HCT116 (cell line): Measurements from ENCODE around the gene HHAT. TPM values are rescaled to one million over a fixed set of nuclear protein-coding genes. Genes with fewer than 3 reads are reported as not detected.

Source experiments
- ATAC-seq: fragments of 200-7000 bp; cut with Tn5 transposase; 2 replicates; pipeline ENCODE4 v1.9.1; 2020; ENCODE audit warnings: mild to moderate bottlenecking, moderate library complexity
- BruUV-seq: library from RNA; stranded (reverse); fragments of 400-500 nt; replicated peaks from 2 replicates; lab custom pipeline; 2021; lab: Mats Ljungman, UMichigan
- CTCF ChIA-PET: fragments of 300-600 bp; sonication (Branson Sonifier 250); formaldehyde crosslinking; loops from one replicate; lab custom pipeline; 2021; ENCODE audit warnings: antibody characterized with exemption; lab: Charles Lee
- POLR2A ChIA-PET: fragments of 300-600, 350-600 bp; sonication (Branson Sonifier 250); formaldehyde crosslinking; loops from one replicate; lab custom pipeline; 2021; ENCODE audit warnings: antibody characterized with exemption; lab: Charles Lee
- RAD21 ChIA-PET, 2 experiments: fragments of 300-600 bp; sonication (Branson Sonifier 250); formaldehyde crosslinking; loops; one replicate each; lab custom pipeline; 2023; ENCODE audit warnings: low total read pairs in 2 of 2; ENCODE audit not compliant: uncharacterized antibody in 2 of 2, unreplicated experiment in 2 of 2, low non-redundant PET in 1 of 2; lab: Charles Lee
- DNase-seq: peaks from one replicate; pipeline ENCODE4 v3.0.0-alpha.2; 2010; ENCODE audit warnings: low read depth, low spot score
- H2AFZ ChIP-seq: fragments of 200-600 bp; shearing (Covaris generic), sonication (generic); 2 replicates; pipeline ENCODE4 v1.6.1; 2017; ENCODE audit warnings: low read depth, mixed run types, mixed read lengths, antibody characterized with exemption, low read length; ENCODE audit not compliant: poor library complexity, severe bottlenecking
- H3K27ac ChIP-seq: 2 replicates; pipeline ENCODE4 v1.5.1; 2012; ENCODE audit warnings: low read depth, low read length
- H3K27me3 ChIP-seq: fragments of 200-600 bp; sonication (generic); 2 replicates; pipeline ENCODE4 v1.6.1; 2016; ENCODE audit warnings: mixed run types, low read length, mixed read lengths; ENCODE audit not compliant: insufficient read depth
- H3K36me3 ChIP-seq, 2 experiments: fragments of 200-500 bp in 1 of 2; fragments of 200-600 bp in 1 of 2; sonication (Bioruptor generic) in 1 of 2; sonication (generic) in 1 of 2; 2 replicates each; pipeline versions ENCODE4 v1.5.1 to v1.6.1; 2014 to 2016; ENCODE audit warnings: low read length in 2 of 2, inconsistent platforms in 1 of 2, mixed read lengths in 1 of 2, mixed run types in 1 of 2; ENCODE audit not compliant: insufficient read depth in 2 of 2, control insufficient read depth in 1 of 2
- H3K4me1 ChIP-seq, 2 experiments: fragments of 200-600 bp in 1 of 2; sonication (generic) in 1 of 2; 2 replicates each; pipeline versions ENCODE4 v1.5.1 to v1.6.1; 2012 to 2017; ENCODE audit warnings: low read length in 2 of 2, inconsistent platforms in 1 of 2, mild to moderate bottlenecking in 1 of 2, mixed read lengths in 1 of 2, mixed run types in 1 of 2, moderate library complexity in 1 of 2; ENCODE audit not compliant: insufficient read depth in 2 of 2, control insufficient read depth in 1 of 2
- H3K4me2 ChIP-seq: fragments of 200-600 bp; sonication (generic); 2 replicates; pipeline ENCODE4 v1.6.1; 2017; ENCODE audit warnings: mixed run types, low read length, mixed read lengths
- H3K4me3 ChIP-seq, 2 experiments: fragments of 200-600 bp in 1 of 2; sonication (generic) in 1 of 2; replicated peaks in 1 of 2; 2 replicates each; pipeline ENCODE4 v1.5.1; 2011 to 2016; ENCODE audit warnings: low read length in 2 of 2, control low read depth in 1 of 2, low read depth in 1 of 2, mild to moderate bottlenecking in 1 of 2, mixed read lengths in 1 of 2, mixed run types in 1 of 2
- H3K79me2 ChIP-seq: fragments of 200-600 bp; sonication (generic); 2 replicates; pipeline ENCODE4 v1.6.1; 2017; ENCODE audit warnings: mild to moderate bottlenecking, mixed run types, low read length, moderate library complexity, mixed read lengths; ENCODE audit not compliant: insufficient read depth
- H3K9ac ChIP-seq: fragments of 200-600 bp; sonication (generic); 2 replicates; pipeline ENCODE4 v1.6.1; 2016; ENCODE audit warnings: low read length, mixed read lengths
- H3K9me2 ChIP-seq: fragments of 200-600 bp; sonication (generic), shearing (Covaris generic); 2 replicates; pipeline ENCODE4 v1.6.1; 2017; ENCODE audit warnings: mixed run types, mild to moderate bottlenecking, moderate library complexity; ENCODE audit not compliant: insufficient read depth
- H3K9me3 ChIP-seq, 2 experiments: fragments of 200-500 bp in 1 of 2; fragments of 200-600 bp in 1 of 2; sonication (Bioruptor generic) in 1 of 2; sonication (generic) in 1 of 2; 2 replicates each; pipeline ENCODE4 v1.6.1; 2014 to 2017; ENCODE audit warnings: low read length in 2 of 2, mixed read lengths in 2 of 2, inconsistent platforms in 1 of 2, low read depth in 1 of 2, mild to moderate bottlenecking in 1 of 2, mixed run types in 1 of 2, moderate library complexity in 1 of 2; ENCODE audit not compliant: control insufficient read depth in 1 of 2, insufficient read depth in 1 of 2
- H4K20me1 ChIP-seq: fragments of 200-600 bp; sonication (generic), shearing (Covaris generic); 2 replicates; pipeline ENCODE4 v1.6.1; 2017; ENCODE audit warnings: mixed run types, mild to moderate bottlenecking, moderate library complexity; ENCODE audit not compliant: insufficient read depth
- CBX3 ChIP-seq: IDR thresholded peaks from 2 replicates; pipeline ENCODE4 v1.6.1; 2012; ENCODE audit warnings: low read depth
- CEBPB ChIP-seq: IDR thresholded peaks from 2 replicates; pipeline ENCODE4 v1.6.1; 2012; ENCODE audit warnings: low read depth
- ELF1 ChIP-seq: IDR thresholded peaks from 2 replicates; pipeline ENCODE4 v1.6.1; 2012; ENCODE audit warnings: low read depth, borderline replicate concordance
- EZH2phosphoT487 ChIP-seq: fragments of 200-600 bp; IDR thresholded peaks from 2 replicates; pipeline ENCODE4 v1.6.1; 2018; ENCODE audit warnings: antibody characterized with exemption, borderline replicate concordance
- FOSL1 ChIP-seq: IDR thresholded peaks from 2 replicates; pipeline ENCODE4 v1.6.1; 2012; ENCODE audit warnings: low read depth
- POLR2A ChIP-seq: IDR thresholded peaks from 2 replicates; pipeline ENCODE4 v1.7.0; 2011; ENCODE audit warnings: borderline replicate concordance; ENCODE audit not compliant: insufficient read depth, insufficient read length; ENCODE audit errors: extremely low read depth
- RAD21 ChIP-seq: IDR thresholded peaks from 2 replicates; pipeline ENCODE4 v1.6.1; 2012; ENCODE audit warnings: low read depth, mild to moderate bottlenecking
- SP1 ChIP-seq: IDR thresholded peaks from 2 replicates; pipeline ENCODE4 v1.6.1; 2012; ENCODE audit warnings: low read depth
- SRF ChIP-seq: IDR thresholded peaks from 2 replicates; pipeline ENCODE4 v1.6.1; 2012; ENCODE audit warnings: low read depth
- TCF7L2 ChIP-seq: IDR thresholded peaks from 2 replicates; pipeline ENCODE4 v1.7.0; 2011; ENCODE audit warnings: borderline replicate concordance, inconsistent platforms; ENCODE audit not compliant: insufficient read depth, insufficient read length; ENCODE audit errors: extremely low read depth
- ZNF274 ChIP-seq: fragments of 200-500 bp; sonication (Bioruptor generic); IDR thresholded peaks from 2 replicates; pipeline ENCODE4 v1.6.1; 2014; ENCODE audit warnings: mild to moderate bottlenecking, low read depth, low read length, inconsistent platforms
- intact Hi-C: fragments of 100-400 bp; cut with micrococcal nuclease; formaldehyde crosslinking; loops from 2 replicates; pipeline ENCODE4 v1.10.0; 2022
- total RNA-seq: library from RNA; stranded (reverse); gene quantifications from one replicate; pipeline ENCODE4 v1.2.1, GENCODE V29; 2021; ENCODE audit not compliant: unreplicated experiment
- TF ChIP-seq, protein P1 (sequence below): IDR thresholded peaks from 2 replicates; pipeline ENCODE4 v1.6.1; 2012
- TF ChIP-seq, protein P2 (sequence below), 3 experiments: fragments of 200-600 bp in 1 of 3; sonication (generic) in 1 of 3; IDR thresholded peaks in 2 of 3; conservative IDR thresholded peaks in 1 of 3; 2 replicates each; pipeline ENCODE4 v1.5.1; 2012 to 2017; ENCODE audit warnings: low read depth in 2 of 3, low read length in 2 of 3, antibody characterized with exemption in 1 of 3, borderline replicate concordance in 1 of 3, control low read depth in 1 of 3, mild to moderate bottlenecking in 1 of 3, mixed read lengths in 1 of 3, mixed run types in 1 of 3, moderate library complexity in 1 of 3; ENCODE audit not compliant: insufficient read depth in 1 of 3
- TF ChIP-seq, protein P3 (sequence below): IDR thresholded peaks from 2 replicates; pipeline ENCODE4 v1.6.1; 2011; ENCODE audit warnings: mild to moderate bottlenecking, low read length, moderate library complexity; ENCODE audit not compliant: insufficient replicate concordance; ENCODE audit errors: extremely low read depth

Gene HHAT
- total RNA-seq, 1 experiment from 2014 or later = 2.7 TPM

DNA sequence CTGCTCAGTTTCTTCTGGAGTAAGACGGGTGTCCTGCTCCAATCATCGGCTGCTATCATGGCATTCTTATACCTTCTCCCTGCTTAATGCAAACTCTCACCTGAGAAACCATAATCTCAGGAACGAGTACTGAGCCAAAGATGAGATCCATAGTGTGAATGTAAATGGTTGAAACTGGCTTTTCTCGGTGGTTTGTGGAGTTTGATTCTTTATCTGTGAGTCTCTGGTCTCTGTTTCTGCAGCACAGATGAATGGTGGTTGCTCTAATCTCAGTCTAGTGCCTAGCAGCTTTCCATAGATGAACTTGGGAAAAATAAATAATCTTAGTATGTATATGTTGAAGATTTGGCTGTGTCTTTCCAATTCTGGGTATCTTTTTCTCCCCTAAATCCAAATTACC, 274.4 kb downstream of the HHAT start:
- H3K4me3 ChIP-seq = no peak overlapping the region
- no peak overlapping the region for H3K9ac ChIP-seq
- no peaks in the 10 kb centered on the region for H3K36me3 ChIP-seq
- H3K27me3 ChIP-seq = peaks cover 4% of the 10 kb centered on the region; the same call in 1 of the 2 replicates
- H4K20me1 ChIP-seq = no peaks in the 10 kb centered on the region; the same call in 1 of the 2 replicates
- no peak overlapping the region for H3K4me2 ChIP-seq
- TF ChIP-seq CEBPB (no peak), ZNF274 (no peak), TCF7L2 (no peak), FOSL1 (no peak), SRF (no peak), ELF1 (no peak), RAD21 (no peak), CBX3 (no peak), POLR2A (no peak), EZH2phosphoT487 (no peak), SP1 (no peak)
- TF ChIP-seq, protein P1, sequence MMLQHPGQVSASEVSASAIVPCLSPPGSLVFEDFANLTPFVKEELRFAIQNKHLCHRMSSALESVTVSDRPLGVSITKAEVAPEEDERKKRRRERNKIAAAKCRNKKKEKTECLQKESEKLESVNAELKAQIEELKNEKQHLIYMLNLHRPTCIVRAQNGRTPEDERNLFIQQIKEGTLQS = no peak
- TF ChIP-seq, protein P2, sequence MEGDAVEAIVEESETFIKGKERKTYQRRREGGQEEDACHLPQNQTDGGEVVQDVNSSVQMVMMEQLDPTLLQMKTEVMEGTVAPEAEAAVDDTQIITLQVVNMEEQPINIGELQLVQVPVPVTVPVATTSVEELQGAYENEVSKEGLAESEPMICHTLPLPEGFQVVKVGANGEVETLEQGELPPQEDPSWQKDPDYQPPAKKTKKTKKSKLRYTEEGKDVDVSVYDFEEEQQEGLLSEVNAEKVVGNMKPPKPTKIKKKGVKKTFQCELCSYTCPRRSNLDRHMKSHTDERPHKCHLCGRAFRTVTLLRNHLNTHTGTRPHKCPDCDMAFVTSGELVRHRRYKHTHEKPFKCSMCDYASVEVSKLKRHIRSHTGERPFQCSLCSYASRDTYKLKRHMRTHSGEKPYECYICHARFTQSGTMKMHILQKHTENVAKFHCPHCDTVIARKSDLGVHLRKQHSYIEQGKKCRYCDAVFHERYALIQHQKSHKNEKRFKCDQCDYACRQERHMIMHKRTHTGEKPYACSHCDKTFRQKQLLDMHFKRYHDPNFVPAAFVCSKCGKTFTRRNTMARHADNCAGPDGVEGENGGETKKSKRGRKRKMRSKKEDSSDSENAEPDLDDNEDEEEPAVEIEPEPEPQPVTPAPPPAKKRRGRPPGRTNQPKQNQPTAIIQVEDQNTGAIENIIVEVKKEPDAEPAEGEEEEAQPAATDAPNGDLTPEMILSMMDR (IDR thresholded peaks at IDR 0.05 in 2 of 3, conservative IDR thresholded peaks at IDR 0.05 in 1 of 3; ENCODE audit: borderline replicate concordance in 1 of 3, insufficient read depth in 1 of 3, low read depth in 2 of 3, low read length in 2 of 3) = no peak
- TF ChIP-seq, protein P3, sequence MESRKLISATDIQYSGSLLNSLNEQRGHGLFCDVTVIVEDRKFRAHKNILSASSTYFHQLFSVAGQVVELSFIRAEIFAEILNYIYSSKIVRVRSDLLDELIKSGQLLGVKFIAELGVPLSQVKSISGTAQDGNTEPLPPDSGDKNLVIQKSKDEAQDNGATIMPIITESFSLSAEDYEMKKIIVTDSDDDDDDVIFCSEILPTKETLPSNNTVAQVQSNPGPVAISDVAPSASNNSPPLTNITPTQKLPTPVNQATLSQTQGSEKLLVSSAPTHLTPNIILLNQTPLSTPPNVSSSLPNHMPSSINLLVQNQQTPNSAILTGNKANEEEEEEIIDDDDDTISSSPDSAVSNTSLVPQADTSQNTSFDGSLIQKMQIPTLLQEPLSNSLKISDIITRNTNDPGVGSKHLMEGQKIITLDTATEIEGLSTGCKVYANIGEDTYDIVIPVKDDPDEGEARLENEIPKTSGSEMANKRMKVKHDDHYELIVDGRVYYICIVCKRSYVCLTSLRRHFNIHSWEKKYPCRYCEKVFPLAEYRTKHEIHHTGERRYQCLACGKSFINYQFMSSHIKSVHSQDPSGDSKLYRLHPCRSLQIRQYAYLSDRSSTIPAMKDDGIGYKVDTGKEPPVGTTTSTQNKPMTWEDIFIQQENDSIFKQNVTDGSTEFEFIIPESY = no peak
- intact Hi-C loops = no loop called here
- H3K9me2 ChIP-seq = no peaks in the 10 kb centered on the region
- POLR2A ChIA-PET = no interaction called here
- ATAC-seq = no peak
- no peak for DNase-seq
- no peak overlapping the region for H3K27ac ChIP-seq
- RAD21 ChIA-PET = no interaction called here
- no peaks in the 10 kb centered on the region for H3K79me2 ChIP-seq
- H2AFZ ChIP-seq = no peak overlapping the region
- CTCF ChIA-PET = no interaction called here
- no peaks in the 10 kb centered on the region for H3K9me3 ChIP-seq
- H3K4me1 ChIP-seq = peaks cover 0 to 6% of the 10 kb centered on the region in 2 experiments; a peak in 1 of 4 replicates
- BruUV-seq = no TSS peak
